Left lung (tissue), 10 donors: ENCODE measurements around the gene MCM9. TPM values are rescaled to one million over a fixed set of nuclear protein-coding genes. Genes with fewer than 3 reads are reported as not detected.
A peak's percentile ranks its signal among the peaks of the same experiment; 100 is the strongest.

Experiments used
- ATAC-seq: fragments of 200-7000 bp; cut with Tn5 transposase; one replicate; pipeline ENCODE4 v1.9.1; 2020; ENCODE audit warnings: moderate library complexity
- DNase-seq, 4 donors: peaks; one replicate each; pipeline ENCODE4 v3.0.0-alpha.2; 2013 to 2020
- H3K27ac ChIP-seq, 2 donors: fragments of 200-600 bp; sonication (generic) in 1 of 2; one replicate each; pipeline versions ENCODE4 v1.5.0 to v1.8.0; 2020 to 2021
- H3K27me3 ChIP-seq, 2 donors: fragments of 200-600 bp; sonication (generic) in 1 of 2; one replicate each; pipeline versions ENCODE4 v1.5.0 to v1.8.0; 2020 to 2021
- H3K36me3 ChIP-seq, 2 donors: fragments of 200-600 bp; sonication (generic) in 1 of 2; one replicate each; pipeline versions ENCODE4 v1.5.0 to v1.8.0; 2020 to 2021
- H3K4me1 ChIP-seq, 2 donors: fragments of 200-600 bp; one replicate each; pipeline ENCODE4 v1.8.0; 2021
- H3K4me3 ChIP-seq, 2 donors: fragments of 200-600 bp; sonication (generic) in 1 of 2; one replicate each; pipeline versions ENCODE4 v1.5.0 to v1.8.0; 2020 to 2021; ENCODE audit warnings: mild to moderate bottlenecking in 1 of 2
- H3K9me3 ChIP-seq, 2 donors: fragments of 200-600 bp; sonication (generic) in 1 of 2; one replicate each; pipeline versions ENCODE4 v1.5.0 to v1.8.0; 2020 to 2021
- intact Hi-C, 2 donors: fragments of 100-400 bp; cut with DNase I; formaldehyde crosslinking; loops; one replicate each; pipeline versions ENCODE4 v1.11.2 to v1.14.2; 2022
- polyA plus RNA-seq, 6 donors: library from polyadenylated mRNA; unstranded; fragments of 120-200 nt; gene quantifications; one replicate each; pipeline ENCODE4 v1.2.1, GENCODE V29; 2013; ENCODE audit not compliant: insufficient read length in 6 of 6
- total RNA-seq, 2 donors: library from RNA; stranded (reverse); fragmentation: NEBNext Ultra II Directional; extraction: Animal tissue kit (Norgen Biotek cat#: 25700); gene quantifications; one replicate each; pipeline ENCODE4 v1.2.1, GENCODE V29; 2021
- TF ChIP-seq, protein P1 (sequence below), 2 donors: fragments of 200-600 bp; sonication (generic) in 1 of 2; IDR thresholded peaks; one replicate each; pipeline versions ENCODE4 v1.5.0 to v1.8.0; 2021; ENCODE audit warnings: antibody characterized with exemption in 2 of 2
- donor health status: DM: no; HTN: yes; CAD: no.
- donor health status: DM: no; HTN: no; CAD: no.

MCM9 gene
- total and polyA plus RNA-seq, 8 donors, result 16.0 to 24.2 (median 20.7) TPM

DNA sequence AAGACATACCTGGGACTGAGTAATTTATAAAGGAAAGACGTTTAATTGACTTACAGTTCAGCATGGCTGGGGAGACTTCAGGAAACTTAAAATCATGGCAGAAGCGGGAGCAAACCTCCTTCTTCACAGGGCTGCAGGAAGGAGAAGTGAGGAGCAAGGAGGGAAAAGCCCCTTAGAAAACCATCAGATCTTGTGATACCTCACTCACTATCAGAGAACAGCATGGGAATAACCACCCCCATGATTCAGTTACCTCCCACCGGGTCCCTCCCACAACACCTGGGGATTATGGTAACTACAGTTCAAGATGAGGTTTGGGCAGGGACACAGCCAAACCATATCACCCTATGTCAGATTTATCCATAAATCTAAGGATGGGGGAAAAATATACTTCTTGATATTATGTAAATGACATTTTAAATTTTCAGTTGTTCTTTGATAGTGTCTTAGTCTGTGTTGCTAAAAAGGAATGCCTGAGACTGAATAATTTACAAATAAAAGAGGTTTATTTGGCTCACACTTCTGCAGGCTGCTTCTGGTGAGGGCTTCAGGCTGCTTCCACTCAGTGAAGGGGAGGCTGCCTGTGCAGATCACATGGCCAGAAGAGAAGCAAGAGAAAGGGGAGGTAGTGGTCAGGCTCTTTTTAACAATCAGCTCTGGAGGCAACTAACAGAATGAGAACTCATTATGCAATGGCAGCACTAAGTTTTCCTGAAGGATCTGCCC lies 1.2 kb upstream of the MCM9 start:
- intact Hi-C loops, result no loop called here
- no peaks in the 10 kb centered on the region for H3K27me3 ChIP-seq
- ATAC-seq (no peak), DNase-seq (no peak)
- peak overlapping the region in 1 of 2 donors; percentile 91 for H3K4me3 ChIP-seq
- peaks cover 0 to 6% of the 10 kb centered on the region in 2 donors for H3K36me3 ChIP-seq
- H3K27ac ChIP-seq, result peak overlapping the region in 1 of 2 donors; percentile 95
- peaks cover 4 to 35% of the 10 kb centered on the region in 2 donors for H3K4me1 ChIP-seq
- TF ChIP-seq, protein P1, sequence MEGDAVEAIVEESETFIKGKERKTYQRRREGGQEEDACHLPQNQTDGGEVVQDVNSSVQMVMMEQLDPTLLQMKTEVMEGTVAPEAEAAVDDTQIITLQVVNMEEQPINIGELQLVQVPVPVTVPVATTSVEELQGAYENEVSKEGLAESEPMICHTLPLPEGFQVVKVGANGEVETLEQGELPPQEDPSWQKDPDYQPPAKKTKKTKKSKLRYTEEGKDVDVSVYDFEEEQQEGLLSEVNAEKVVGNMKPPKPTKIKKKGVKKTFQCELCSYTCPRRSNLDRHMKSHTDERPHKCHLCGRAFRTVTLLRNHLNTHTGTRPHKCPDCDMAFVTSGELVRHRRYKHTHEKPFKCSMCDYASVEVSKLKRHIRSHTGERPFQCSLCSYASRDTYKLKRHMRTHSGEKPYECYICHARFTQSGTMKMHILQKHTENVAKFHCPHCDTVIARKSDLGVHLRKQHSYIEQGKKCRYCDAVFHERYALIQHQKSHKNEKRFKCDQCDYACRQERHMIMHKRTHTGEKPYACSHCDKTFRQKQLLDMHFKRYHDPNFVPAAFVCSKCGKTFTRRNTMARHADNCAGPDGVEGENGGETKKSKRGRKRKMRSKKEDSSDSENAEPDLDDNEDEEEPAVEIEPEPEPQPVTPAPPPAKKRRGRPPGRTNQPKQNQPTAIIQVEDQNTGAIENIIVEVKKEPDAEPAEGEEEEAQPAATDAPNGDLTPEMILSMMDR (IDR thresholded peaks at IDR 0.05), result no peak
- no peaks in the 10 kb centered on the region for H3K9me3 ChIP-seq

DNA sequence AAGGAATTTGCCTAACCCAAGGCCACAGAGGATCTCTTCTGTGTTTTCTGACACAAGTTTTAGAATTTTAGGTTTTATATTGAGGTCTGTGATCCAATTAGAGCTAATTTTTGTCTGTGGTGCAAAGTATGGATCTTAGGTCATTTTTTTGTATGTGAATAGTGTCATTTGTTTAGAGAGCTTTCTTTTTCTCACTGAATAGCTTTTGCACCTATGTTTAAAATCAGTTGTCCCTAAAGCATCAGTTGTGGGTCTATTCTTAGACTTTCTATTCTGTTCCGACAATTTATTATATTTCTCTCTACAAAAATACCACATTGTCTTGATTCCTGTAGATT lies 341 bp upstream of the MCM9 start:
- peaks cover 4 to 36% of the 10 kb centered on the region in 2 donors for H3K4me1 ChIP-seq
- no peaks in the 10 kb centered on the region for H3K27me3 ChIP-seq
- H3K36me3 ChIP-seq, result peaks cover 0 to 14% of the 10 kb centered on the region in 2 donors
- DNase-seq, result no peak
- peak overlapping the region; percentile 95 to 96 for H3K27ac ChIP-seq
- no peaks in the 10 kb centered on the region for H3K9me3 ChIP-seq
- intact Hi-C loops, result no loop called here
- TF ChIP-seq, protein P1 (IDR thresholded peaks at IDR 0.05), result no peak
- ATAC-seq, result no peak
- peak overlapping the region; percentile 71 to 91 for H3K4me3 ChIP-seq

DNA sequence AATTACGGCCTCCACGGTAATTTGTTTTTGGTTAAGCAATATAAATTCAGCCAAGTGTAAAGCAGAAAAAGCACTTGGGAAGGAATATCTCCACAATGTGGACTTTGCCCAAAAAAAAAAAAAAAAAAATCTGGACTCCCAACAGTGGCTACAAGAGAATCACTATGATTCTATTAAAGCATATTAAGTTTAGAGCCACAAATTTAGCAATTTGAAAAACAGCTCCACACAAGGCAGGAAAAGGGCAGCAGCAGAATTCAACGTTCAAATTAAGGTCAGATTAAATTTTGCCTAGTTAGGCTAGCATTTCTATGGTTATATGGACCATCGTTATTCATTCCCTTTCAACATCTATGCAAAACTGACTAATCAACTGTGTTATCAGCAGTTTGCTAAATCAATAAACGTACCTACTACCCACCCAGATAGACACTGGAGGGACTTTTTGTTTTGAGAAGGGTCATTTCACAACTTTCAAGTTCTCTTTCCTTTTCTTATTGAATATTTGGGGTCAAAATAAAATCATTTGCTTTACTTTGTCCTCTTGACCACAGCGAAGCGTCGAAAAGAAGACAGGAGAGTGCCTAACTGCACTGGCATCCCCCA lies 1.0 kb downstream of the MCM9 start:
- intact Hi-C loops, result no loop called here
- no peaks in the 10 kb centered on the region for H3K9me3 ChIP-seq
- no peak for DNase-seq
- TF ChIP-seq, protein P1 (IDR thresholded peaks at IDR 0.05), result no peak
- H3K36me3 ChIP-seq, result peaks cover 0 to 28% of the 10 kb centered on the region in 2 donors
- H3K4me1 ChIP-seq, result peaks cover 4 to 36% of the 10 kb centered on the region in 2 donors
- peak overlapping the region; percentile 95 to 96 for H3K27ac ChIP-seq
- no peak for ATAC-seq
- H3K27me3 ChIP-seq, result no peaks in the 10 kb centered on the region
- peak overlapping the region; percentile 71 to 91 for H3K4me3 ChIP-seq

DNA sequence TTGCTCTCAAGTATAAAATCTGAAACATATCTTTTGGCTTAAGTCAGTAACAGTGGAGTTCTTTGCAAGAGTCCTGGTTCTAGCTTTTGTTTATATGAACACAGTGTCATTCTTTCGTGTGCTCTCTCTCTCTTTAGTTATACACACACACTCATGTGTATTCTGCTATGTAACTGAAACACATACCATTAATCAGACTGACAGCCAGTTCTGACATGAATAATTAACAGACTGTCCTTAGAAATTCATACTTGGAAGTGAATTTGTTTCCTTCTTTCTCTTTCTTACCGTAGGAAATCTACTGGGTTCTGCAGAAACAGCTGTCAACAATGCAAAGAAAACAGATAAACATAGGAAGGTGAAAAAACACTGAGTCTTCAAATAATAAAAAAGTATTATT lies 2.5 kb downstream of the MCM9 start:
- Histone ChIP-seq H3K27me3 (no peaks in the 10 kb centered on the region), H3K27ac (no peak overlapping the region), H3K9me3 (no peaks in the 10 kb centered on the region), H3K36me3 (peaks cover 0 to 43% of the 10 kb centered on the region in 2 donors), H3K4me3 (no peak overlapping the region), H3K4me1 (peaks cover 4 to 36% of the 10 kb centered on the region in 2 donors)
- ATAC-seq, result no peak
- TF ChIP-seq, protein P1 (IDR thresholded peaks at IDR 0.05), result no peak
- intact Hi-C loops, result no loop called here
- DNase-seq, result no peak

DNA sequence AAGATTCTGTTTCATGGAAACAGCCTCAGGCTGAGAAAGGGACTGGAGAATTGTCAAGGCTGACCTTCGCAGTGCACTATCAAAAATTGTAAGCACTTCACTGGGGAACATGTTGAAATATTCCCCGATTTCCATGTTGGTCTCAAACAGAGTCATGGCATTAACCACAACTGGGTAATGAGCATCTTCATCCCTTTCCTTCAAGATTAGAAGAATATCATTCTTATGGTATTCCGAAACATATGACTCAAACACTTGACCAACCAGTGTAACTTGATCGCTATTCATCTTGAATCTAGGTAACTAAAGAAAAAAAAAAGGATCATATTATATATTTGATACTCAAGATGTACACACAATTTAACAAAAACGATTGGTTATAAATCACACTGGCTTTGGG lies 3.5 kb downstream of the MCM9 start:
- Histone ChIP-seq H3K36me3 (peaks cover 0 to 53% of the 10 kb centered on the region in 2 donors), H3K9me3 (no peaks in the 10 kb centered on the region), H3K4me3 (no peak overlapping the region), H3K4me1 (peaks cover 4 to 36% of the 10 kb centered on the region in 2 donors), H3K27me3 (no peaks in the 10 kb centered on the region), H3K27ac (no peak overlapping the region)
- DNase-seq, result no peak
- ATAC-seq, result no peak
- intact Hi-C loops, result no loop called here
- TF ChIP-seq, protein P1 (IDR thresholded peaks at IDR 0.05), result no peak
